GM18517 (cell line): ENCODE data around the gene SLC25A27.

ENCODE experiments used
- ATAC-seq: cut with Tn5 transposase; IDR thresholded peaks from one replicate; pipeline ENCODE4 v1.9.1; 2021; ENCODE audit warnings: mild to moderate bottlenecking, moderate library complexity; ENCODE audit not compliant: unreplicated experiment

Gene SLC25A27

DNA sequence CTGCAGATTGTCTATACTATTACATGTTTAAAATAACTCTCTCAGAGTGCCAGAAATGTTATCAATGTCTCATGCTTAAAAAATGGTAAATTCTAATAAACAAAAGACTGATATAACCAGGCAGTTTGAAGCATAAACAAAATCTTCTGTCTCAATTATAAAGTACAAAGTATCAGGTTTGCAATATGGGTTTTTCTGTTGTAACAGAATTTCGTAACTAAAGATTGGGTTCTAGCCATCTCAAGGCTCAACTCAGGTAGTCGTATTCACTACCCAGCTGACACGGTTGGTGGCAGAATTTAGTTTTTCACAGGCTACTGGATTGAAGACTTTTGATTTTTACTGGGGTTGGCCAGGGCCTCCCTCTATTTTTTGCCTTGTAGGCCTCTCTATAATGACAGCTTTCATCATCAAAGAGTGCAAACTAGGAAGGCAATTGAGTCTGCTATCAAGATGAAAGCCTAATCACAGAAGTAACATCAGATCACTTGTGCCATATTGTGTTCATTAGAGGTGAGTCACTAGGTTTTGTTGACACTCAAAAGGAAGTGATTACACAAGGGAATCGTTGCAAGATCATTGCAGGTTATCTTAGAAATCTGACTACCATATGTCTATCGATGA, 3.8 kb upstream of the SLC25A27 start:
- ATAC-seq = no peak

GRCh38 chr6:46651006-46651405, 1.8 kb upstream of the SLC25A27 start:
- no peak for ATAC-seq

DNA sequence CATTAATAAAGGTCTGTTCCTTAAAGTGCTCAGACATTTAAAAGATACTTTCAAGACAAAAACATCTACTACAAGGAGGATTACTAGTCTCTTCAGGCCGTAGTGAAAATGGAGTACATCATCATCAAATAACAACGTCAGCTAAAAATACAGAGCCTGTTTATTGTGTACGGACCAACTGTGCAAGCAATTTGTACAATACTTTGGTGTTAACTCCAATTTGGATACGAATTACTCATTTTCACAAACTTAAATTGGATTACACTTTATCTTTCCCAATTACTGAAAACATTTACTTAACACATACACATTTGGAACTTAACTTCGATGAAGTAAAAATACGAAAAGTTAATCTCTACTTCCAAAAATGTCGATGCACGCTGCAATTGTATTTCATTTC, 959 bp upstream of the SLC25A27 start:
- ATAC-seq = no peak

GRCh38 chr6:46652232-46652602, 558 bp upstream of the SLC25A27 start:
- ATAC-seq = no peak

DNA sequence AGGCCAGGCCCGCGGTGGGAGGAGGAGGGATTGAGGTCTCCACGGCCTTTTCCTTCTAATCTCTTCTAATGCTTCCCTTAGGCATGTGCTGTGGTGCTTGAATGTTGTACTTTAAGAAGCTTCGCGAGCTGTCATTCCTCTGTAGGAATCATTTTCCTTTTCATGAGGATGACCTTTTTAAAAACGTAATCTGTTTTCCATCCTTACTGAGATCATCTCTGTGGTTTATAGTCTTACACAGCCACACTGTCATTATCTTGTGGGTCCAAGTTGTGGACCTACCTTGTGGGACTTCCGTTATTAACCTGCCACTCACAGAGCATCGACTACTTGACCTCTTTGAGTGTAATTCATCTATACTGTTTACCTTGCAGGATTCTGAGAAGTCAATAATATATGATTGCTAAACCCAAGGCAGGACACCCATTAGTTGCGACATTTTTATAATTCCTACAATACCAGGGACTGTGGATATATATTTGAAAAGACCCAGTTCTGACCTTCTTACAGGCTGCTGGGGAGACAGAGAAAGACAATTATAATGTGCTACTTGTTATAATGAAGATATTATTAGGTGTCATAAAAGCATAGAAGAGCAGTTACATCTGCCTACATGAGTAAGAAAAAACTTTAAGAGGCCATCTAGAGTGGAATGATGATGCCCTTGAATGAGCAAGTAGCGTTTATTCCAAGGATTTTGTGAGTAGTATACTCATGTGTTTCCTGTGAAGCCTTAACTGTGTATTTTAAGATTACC, 842 bp downstream of the SLC25A27 start:
- ATAC-seq = no peak

DNA sequence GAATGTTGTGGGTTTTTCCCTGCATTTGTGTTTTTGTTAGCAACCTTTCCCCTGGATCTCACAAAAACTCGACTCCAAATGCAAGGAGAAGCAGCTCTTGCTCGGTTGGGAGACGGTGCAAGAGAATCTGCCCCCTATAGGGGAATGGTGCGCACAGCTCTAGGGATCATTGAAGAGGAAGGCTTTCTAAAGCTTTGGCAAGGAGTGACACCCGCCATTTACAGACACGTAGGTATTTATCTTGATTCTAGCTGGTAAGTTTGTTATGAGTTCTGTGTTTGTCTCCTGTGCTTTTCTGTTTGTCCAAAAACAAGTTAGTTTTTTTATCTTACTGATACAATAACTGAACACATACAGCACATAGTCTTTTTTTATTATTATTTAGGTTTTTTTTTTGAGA, 3.0 kb downstream of the SLC25A27 start:
- no peak for ATAC-seq

DNA sequence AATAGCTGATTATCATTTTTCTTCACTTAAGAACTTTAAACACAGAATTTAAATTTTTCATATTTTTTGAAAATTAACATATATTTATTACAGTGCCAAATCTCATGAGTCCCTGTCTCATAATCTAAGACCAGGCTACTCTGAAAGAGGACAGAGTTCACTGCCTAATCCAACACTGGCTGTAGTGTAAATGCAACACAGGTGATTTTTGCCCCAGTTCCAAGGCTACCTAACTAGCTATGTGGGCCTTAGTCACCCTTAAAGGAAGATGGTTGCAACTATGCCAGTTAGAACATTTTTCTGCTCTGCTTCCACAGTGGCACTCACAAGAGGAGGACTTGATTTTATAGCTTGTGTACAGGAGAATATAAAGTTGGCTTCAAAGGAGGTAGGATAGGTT, 4.9 kb downstream of the SLC25A27 start:
- no peak for ATAC-seq

GRCh38 chr6:46661483-46661882, 8.7 kb downstream of the SLC25A27 start:
- ATAC-seq = no peak

GRCh38 chr6:46667377-46667776, 14.6 kb downstream of the SLC25A27 start:
- no peak for ATAC-seq

DNA sequence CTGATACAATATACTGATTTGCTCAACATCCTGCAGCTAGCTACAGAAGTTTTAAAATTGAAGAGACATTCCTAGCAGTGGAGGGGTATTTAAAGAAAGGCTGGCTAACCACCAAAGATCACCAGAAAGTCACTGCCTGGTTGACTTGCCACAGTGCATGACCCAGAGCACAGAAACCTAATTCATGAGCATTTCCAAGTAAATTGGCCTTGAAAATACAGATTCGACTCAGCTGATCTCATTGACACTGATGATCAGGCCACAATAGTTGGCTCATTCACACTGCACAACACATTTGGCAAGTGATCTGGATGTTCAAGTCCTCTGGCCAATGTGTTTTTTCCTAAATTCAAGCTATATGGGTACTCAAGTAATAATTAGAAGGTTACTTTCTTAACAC, 21.6 kb downstream of the SLC25A27 start:
- no peak for ATAC-seq

- no peak for ATAC-seq
Measured at GRCh38 chr6:46676604-46677313, 24.0 kb downstream of the SLC25A27 start.

DNA sequence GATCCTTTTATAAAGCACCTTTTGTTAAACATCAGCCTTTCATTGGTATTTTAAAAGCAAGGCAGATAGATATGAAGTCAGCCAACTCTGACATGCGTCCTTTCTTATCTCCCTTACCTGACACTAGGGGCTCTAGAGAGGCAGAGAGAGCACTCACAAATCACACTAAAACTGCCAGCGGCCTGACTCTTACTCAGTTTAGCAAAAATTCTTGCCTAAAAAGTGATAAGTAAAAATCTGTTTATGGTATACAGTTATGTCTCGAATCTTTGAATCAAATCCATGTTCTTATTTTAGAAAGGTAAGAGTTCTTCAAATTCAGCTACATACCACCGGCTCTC, 24.5 kb downstream of the SLC25A27 start:
- no peak for ATAC-seq

DNA sequence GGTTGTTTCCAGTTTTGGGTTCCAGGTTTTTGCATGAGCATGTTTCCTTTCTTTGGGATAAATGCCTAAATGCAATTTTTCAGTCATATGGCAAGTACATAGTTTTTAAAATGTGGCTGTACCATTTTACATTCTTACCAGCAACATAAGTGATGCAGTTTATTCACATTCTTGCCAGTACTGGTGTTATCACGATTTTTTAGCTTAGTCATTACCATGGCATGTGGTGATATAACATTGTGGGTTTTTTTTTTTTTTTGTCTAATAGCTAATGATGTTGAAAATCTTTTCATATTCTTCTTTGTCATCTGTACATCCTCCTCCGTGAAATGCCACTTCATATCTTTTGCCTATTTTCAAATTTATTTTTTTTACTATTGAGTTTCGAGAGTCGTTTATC, 32.0 kb downstream of the SLC25A27 start:
- no peak for ATAC-seq

DNA sequence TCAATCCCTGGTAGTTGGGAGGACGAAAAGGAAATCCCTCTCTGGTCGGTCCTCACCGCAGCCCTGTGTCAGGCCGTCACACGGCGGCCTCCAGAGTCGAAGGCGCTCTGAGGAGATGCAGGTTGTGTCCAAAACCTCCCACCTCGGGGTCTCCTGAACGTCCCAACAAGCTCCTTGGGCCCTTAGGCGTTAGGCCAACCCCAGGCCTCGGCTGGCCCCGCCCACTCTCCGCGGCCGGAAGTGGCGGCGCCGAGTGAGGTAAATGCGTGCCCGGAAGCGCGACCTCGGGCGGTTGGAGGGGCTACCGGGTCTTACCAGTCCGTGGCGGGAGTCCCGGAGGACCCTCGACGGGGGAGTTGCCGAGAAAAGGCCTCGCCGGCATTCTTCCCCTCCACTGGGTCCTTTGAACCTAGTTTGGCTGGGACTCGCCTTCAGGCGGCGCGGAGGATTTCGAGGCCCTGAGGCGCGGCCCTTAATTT, 34.9 kb downstream of the SLC25A27 start, which contains the start of gene TDRD6:
Gene TDRD6 (plus strand): TSS at position 267 of the 479 bp plus-strand sequence. CDS start 244 bp downstream, outside the sequence.
- ATAC-seq = no peak

- ATAC-seq = no peak
Measured at GRCh38 chr6:46688117-46688965, 35.6 kb downstream of the SLC25A27 start.

- no peak for ATAC-seq
Measured at GRCh38 chr6:46688966-46689335, 36.2 kb downstream of the SLC25A27 start.

DNA sequence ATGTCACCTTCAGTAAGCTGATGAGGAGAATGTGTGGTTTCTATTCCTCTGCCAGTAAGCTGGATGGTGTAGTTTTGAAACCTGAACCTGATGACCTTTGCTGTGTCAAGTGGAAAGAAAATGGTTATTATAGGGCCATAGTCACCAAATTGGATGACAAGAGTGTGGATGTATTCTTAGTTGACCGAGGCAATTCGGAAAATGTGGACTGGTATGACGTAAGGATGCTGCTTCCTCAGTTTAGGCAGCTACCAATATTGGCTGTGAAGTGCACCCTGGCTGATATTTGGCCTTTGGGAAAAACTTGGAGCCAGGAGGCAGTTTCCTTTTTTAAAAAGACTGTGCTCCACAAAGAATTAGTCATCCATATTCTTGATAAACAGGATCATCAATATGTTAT, 36.9 kb downstream of the SLC25A27 start:
- no peak for ATAC-seq

- no peak for ATAC-seq
Measured at GRCh38 chr6:46690141-46690755, 37.5 kb downstream of the SLC25A27 start.

GRCh38 chr6:46690911-46691451, 38.2 kb downstream of the SLC25A27 start:
- no peak for ATAC-seq

GRCh38 chr6:46699970-46700369, 47.2 kb downstream of the SLC25A27 start:
- no peak for ATAC-seq
